GM03348 (cell line): ENCODE data around the gene NDUFAF2.
"Not testable (repeated sequence)": the region's sequence is repeated elsewhere in the genome, so short reads cannot be mapped to it uniquely, and the experiment has no call there.

Experiments
- DNase-seq: peaks from one replicate; pipeline ENCODE4 v3.0.0; 2012; ENCODE audit warnings: low spot score

NDUFAF2 gene

GRCh38 chr5:60944904-60945812, at the start of gene NDUFAF2, which contains the start of gene ERCC8:
Gene NDUFAF2 (plus strand): TSS chr5:60945205. CDS start chr5:60945256, 51 bp downstream.
Gene ERCC8 (minus strand): TSS chr5:60945070. CDS start chr5:60945008, 62 bp downstream.
- peak; percentile 98 for DNase-seq

- no peak for DNase-seq
Measured at GRCh38 chr5:60896991-60897390, 48.0 kb upstream of the NDUFAF2 start.

- no peak for DNase-seq
Measured at GRCh38 chr5:60903356-60903755, 41.6 kb upstream of the NDUFAF2 start.

GRCh38 chr5:60916646-60917045, 28.4 kb upstream of the NDUFAF2 start:
- DNase-seq = no peak

- DNase-seq = no peak
Measured at GRCh38 chr5:60918466-60918865, 26.5 kb upstream of the NDUFAF2 start.

- no peak for DNase-seq
Measured at GRCh38 chr5:60927450-60927849, 17.6 kb upstream of the NDUFAF2 start.

- no peak for DNase-seq
Measured at GRCh38 chr5:60929024-60929423, 16.0 kb upstream of the NDUFAF2 start.

GRCh38 chr5:60943624-60944023, 1.4 kb upstream of the NDUFAF2 start:
- no peak for DNase-seq

- peak; percentile 55 for DNase-seq
Measured at GRCh38 chr5:60945813-60946187, 795 bp downstream of the NDUFAF2 start.

GRCh38 chr5:60948738-60949137, 3.7 kb downstream of the NDUFAF2 start:
- DNase-seq = no peak

GRCh38 chr5:60955239-60955638, 10.2 kb downstream of the NDUFAF2 start:
- DNase-seq = no peak

GRCh38 chr5:60958088-60958487, 13.1 kb downstream of the NDUFAF2 start:
- DNase-seq = no peak

GRCh38 chr5:60958712-60959111, 13.7 kb downstream of the NDUFAF2 start:
- DNase-seq = no peak

- DNase-seq = peak; percentile 21
Measured at GRCh38 chr5:60959156-60959555, 14.2 kb downstream of the NDUFAF2 start.

GRCh38 chr5:60960591-60960990, 15.6 kb downstream of the NDUFAF2 start:
- DNase-seq = peak; percentile 31

- no peak for DNase-seq
Measured at GRCh38 chr5:60961685-60962084, 16.7 kb downstream of the NDUFAF2 start.

- no peak for DNase-seq
Measured at GRCh38 chr5:60972231-60972630, 27.2 kb downstream of the NDUFAF2 start.

GRCh38 chr5:60977956-60978737, 33.1 kb downstream of the NDUFAF2 start:
- no peak for DNase-seq

- DNase-seq = no peak
Measured at GRCh38 chr5:60978968-60979367, 34.0 kb downstream of the NDUFAF2 start.

- DNase-seq = no peak
Measured at GRCh38 chr5:60980511-60980910, 35.5 kb downstream of the NDUFAF2 start.

- DNase-seq = not testable (repeated sequence)
Measured at GRCh38 chr5:60982127-60982526, 37.1 kb downstream of the NDUFAF2 start.

GRCh38 chr5:60989790-60990189, 44.8 kb downstream of the NDUFAF2 start:
- no peak for DNase-seq

- no peak for DNase-seq
Measured at GRCh38 chr5:60992871-60993270, 47.9 kb downstream of the NDUFAF2 start.
